ENCODE data around the gene MAP10.
"Not testable (repeated sequence)": the region's sequence is repeated elsewhere in the genome, so short reads cannot be mapped to it uniquely, and the experiment has no call there.

The MAP10 gene, protein sequence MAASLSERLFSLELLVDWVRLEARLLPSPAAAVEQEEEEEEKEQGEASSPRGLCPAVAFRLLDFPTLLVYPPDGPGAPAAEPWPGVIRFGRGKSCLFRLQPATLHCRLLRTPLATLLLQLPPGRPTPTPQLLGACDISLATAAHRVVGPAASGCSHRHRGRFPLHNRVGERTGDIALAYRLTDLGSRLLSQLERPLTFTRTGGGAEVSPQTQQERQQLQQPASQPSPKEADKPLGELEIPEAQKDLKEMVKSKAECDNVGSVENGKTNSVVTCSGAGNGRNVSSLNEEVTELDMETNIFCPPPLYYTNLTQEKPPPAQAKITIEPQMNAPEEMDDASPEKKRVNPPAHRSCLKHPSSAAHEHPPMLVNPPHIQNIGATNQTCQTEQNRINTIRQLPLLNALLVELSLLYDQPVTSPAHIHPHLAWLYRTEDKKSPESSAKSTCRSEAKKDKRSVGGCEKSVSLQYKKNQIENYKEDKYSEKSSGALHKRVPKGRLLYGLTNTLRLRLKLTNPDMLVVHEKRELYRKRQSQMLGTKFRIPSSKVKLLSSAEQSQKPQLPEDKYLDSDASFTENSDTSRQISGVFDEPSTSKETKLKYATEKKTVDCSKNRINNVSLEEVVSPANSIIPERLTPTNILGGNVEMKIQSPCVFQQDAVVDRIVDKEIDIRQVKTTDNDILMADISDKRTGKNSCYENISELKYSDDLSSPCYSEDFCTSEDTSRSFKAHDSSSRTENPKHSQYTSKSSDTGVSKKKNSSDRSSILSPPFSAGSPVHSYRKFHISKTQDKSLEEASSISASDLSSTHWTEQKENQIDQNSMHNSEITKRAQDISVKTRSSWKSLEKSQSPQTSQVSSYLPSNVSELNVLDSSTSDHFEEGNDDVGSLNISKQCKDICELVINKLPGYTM

GRCh38 chr1:232805269-232806185, at the start of gene MAP10:
MAP10 (plus strand) TSS chr1:232805416; CDS start chr1:232805450, 34 bp downstream.
- peak; percentile 30 for DNase-seq (ENCODE audit: low read depth)

GRCh38 chr1:232764458-232765251, 40.6 kb upstream of the MAP10 start:
- no peak for DNase-seq (ENCODE audit: low read depth)

DNA sequence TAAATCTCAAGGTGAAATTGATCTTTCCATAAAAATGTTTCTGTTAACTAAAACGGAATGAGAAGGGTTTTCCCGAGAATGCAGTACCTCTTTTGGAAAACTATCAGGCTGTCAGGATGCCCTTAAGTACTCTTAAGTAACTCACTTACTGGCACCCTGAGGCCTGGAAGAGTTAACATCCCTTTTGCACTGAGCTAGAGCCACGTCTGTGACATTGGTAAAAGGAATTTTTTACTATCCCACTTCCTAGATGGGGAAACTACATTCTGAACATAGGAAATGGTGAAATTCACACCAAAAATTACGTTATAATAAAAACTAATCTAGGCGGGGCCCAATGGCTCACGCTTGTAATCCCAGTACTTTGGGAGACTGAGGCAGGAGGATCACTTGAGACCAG, 39.7 kb upstream of the MAP10 start:
- DNase-seq (ENCODE audit: low read depth) = no peak

DNA sequence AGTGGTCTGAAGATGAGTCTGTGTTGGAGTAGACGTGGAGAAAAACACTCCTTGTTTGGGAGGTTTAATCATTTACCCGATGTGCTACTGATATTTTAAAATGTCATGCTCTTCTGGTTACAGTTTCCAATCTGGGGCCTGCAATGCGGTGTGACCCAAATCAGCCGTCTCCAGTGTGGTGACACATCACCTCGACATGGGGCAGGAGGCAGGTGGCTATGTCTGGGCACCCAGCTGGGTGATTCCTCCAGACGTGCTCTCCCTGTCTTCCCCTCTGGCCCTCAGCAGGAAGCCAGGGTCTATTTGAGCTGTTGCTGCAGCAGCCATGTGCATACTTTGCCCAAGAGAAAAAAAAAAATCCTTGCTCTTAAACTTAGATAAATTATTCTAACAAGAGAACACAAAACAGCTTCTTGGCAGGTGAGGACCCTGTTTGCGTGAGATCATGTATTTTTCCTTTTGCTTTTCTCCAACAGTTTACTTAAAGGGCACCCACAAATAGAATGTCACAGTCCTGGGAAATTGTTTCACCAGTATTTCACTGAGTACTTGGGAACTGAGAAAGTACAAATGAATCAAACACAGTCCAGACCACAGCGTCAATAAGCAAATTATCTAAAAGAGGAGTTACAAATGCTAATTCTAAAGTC, 38.9 kb upstream of the MAP10 start:
- DNase-seq (ENCODE audit: low read depth) = no peak

DNA sequence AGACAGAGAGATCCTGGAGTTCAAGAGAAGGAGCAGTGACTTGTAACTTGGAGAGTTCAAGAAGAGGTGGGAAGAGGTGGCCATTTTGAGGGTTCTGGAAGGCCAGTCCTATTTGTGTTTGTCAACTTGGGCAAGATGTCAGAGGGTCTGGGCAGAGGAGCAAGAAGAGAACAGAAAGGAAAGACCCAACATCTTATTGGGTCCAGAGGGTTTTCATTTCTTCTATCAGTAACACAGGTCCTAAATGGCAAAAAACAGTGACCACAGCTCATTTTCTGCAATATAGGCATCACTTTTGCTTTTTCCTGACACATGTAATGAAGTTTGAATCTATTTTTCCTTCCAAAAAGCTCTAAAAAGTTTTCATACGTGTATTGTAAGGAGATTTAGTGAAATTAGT, 38.3 kb upstream of the MAP10 start:
- no peak for DNase-seq (ENCODE audit: low read depth)

GRCh38 chr1:232767305-232768074, 37.7 kb upstream of the MAP10 start:
- DNase-seq (ENCODE audit: low read depth) = no peak

- no peak for DNase-seq (ENCODE audit: low read depth)
Measured at GRCh38 chr1:232768793-232769192, 36.4 kb upstream of the MAP10 start.

- no peak for DNase-seq (ENCODE audit: low read depth)
Measured at GRCh38 chr1:232769733-232770132, 35.5 kb upstream of the MAP10 start.

- no peak for DNase-seq (ENCODE audit: low read depth)
Measured at GRCh38 chr1:232773752-232774151, 31.5 kb upstream of the MAP10 start.

GRCh38 chr1:232776526-232777106, 28.6 kb upstream of the MAP10 start:
- DNase-seq (ENCODE audit: low read depth) = no peak

DNA sequence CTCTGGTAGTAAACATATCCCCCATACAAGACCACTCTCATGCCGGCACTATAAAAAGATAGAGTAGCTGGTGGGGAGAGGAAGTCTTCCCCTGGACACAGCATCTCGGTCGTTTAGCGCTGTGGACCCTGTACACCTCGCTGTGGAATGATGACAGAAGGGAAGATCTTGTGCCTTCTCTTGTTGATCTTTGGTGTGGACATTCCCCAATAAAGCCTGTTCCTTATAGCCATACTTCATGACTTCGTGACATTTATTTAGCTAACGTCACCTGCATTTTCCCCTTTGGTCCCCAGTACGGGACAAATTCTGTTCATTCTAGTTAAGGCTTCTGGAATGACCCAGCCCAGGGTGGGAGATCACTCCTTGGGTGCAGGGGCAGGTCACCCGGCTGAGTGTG, 24.9 kb upstream of the MAP10 start:
- no peak for DNase-seq (ENCODE audit: low read depth)

- DNase-seq (ENCODE audit: low read depth) = no peak
Measured at GRCh38 chr1:232784794-232785193, 20.4 kb upstream of the MAP10 start.

GRCh38 chr1:232785630-232786029, 19.6 kb upstream of the MAP10 start:
- not testable (repeated sequence) for DNase-seq (ENCODE audit: low read depth)

- DNase-seq (ENCODE audit: low read depth) = no peak
Measured at GRCh38 chr1:232786845-232787455, 18.3 kb upstream of the MAP10 start.

DNA sequence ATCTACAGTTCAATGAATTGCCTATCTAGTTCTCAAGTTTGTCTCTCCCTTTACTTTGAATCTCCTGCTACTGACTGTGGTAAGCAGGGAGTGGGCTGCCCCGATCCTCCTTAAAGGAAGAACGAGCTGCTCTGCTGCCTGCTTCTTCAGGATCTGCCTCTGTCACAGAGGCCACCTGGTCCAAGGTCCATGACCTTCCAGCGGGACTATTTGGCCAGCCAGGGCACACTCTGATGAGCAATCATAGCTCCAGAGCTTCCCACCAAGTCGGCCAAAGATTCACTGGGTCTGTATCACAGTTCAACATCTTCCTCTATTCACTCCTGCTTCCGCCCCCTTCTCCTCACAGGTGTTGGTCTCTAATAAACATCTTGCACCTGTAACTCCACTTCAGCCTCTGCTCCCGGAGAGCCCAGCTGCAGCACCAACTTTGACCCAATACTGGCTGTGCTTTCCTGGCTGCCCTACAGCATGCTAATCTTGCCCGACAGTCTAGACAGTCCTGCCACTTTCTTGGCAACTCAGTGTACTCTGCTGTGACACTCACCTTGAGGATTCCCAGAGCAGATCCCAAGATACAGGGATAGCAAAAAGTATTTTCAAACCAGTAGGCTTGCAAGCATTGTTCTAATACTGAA, 16.9 kb upstream of the MAP10 start:
- DNase-seq (ENCODE audit: low read depth) = no peak

DNA sequence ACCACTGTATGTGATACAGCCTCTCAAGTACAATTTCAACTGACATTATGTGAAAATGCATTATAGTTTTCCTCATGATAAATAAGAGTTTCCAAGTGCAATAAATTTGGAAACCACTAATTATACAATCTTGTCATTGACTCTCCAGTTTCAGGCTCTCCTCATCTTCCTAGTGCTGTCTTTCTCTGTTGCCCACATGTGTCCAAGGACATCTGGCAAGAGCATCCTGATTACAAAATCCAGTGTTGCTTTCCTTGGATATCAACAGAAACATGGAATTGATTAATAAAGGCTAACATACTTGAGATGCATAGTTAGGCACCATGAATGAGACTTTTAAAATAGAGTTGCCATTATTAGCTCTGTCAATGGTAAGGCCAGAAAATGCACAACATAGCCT, 15.6 kb upstream of the MAP10 start:
- DNase-seq (ENCODE audit: low read depth) = no peak

- DNase-seq (ENCODE audit: low read depth) = no peak
Measured at GRCh38 chr1:232792949-232793348, 12.3 kb upstream of the MAP10 start.

DNA sequence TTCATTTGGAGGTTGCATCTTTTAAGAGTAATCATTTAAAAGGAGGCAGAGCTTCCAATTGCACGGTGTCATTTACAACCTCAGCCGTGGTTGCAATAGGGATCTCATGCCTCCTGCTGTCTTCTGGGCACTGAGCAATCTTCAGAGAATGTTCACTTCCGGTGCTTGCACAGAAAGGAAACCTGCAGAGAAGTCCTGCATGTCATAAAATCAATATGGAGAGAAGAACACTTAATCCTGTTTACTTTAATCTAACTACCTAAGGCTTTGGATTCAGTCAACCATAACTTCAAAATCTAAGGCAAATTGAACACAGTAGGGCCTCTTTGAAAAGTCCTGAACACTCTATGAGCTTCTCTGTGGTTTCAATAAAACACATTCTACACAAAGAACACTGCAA, 11.3 kb upstream of the MAP10 start:
- no peak for DNase-seq (ENCODE audit: low read depth)
